ENCODE results near the gene ANO9. TPM values are rescaled to one million over a fixed set of nuclear protein-coding genes. Genes with fewer than 3 reads are reported as not detected.

ANO9 gene
- 10 to 100 TPM in 1 of 3 donors, 1 to 10 TPM in 1, under 1 TPM in 1; 0.32 to 14.2 (median 9.8) TPM for total RNA-seq

GRCh38 chr11:441418-442274 lies at the start of gene ANO9:
TSS of gene ANO9 (minus strand) at chr11:442011. CDS start at chr11:441926, 85 bp downstream.
- peak within 1 kb of the TSS in 2 of 3 donors; percentile 51 to 69 for H3K4me3 ChIP-seq
- H3K27me3 ChIP-seq: peaks cover 0 to 4% of the 10 kb centered on the region in 2 donors
- H3K27ac ChIP-seq: no peak within 1 kb of the TSS
- no peaks in the 10 kb centered on the region for H3K36me3 ChIP-seq
- DNase-seq (ENCODE audit: low spot score in 2 of 2): peak; percentile 50 to 74
- no peaks in the 10 kb centered on the region for H3K4me1 ChIP-seq
- no peak for TF ChIP-seq POLR2AphosphoS5 (IDR thresholded peaks at IDR 0.05)
- TF ChIP-seq POLR2A (IDR thresholded peaks at IDR 0.05): no peak
- TF ChIP-seq CTCF (IDR thresholded peaks at IDR 0.05): no peak
- intact Hi-C loops (cut with DNase I; ENCODE audit: low total_unique reads): no loop called here
- H3K9me3 ChIP-seq: no peaks in the 10 kb centered on the region

GRCh38 chr11:491358-491757 lies 49.5 kb upstream of the ANO9 start:
- no peak overlapping the region for H3K27ac ChIP-seq
- no peaks in the 10 kb centered on the region for H3K4me1 ChIP-seq
- TF ChIP-seq POLR2AphosphoS5 (IDR thresholded peaks at IDR 0.05) (no peak), POLR2A (IDR thresholded peaks at IDR 0.05) (no peak), CTCF (IDR thresholded peaks at IDR 0.05) (no peak)
- H3K36me3 ChIP-seq: peaks cover 6% of the 10 kb centered on the region
- no peak for DNase-seq (ENCODE audit: low spot score in 2 of 2)
- no peaks in the 10 kb centered on the region for H3K9me3 ChIP-seq
- no peak overlapping the region for H3K4me3 ChIP-seq
- no peaks in the 10 kb centered on the region for H3K27me3 ChIP-seq
- intact Hi-C loops (cut with DNase I; ENCODE audit: low total_unique reads): no loop called here

GRCh38 chr11:490930-491260 lies 49.1 kb upstream of the ANO9 start:
- intact Hi-C loops (cut with DNase I; ENCODE audit: low total_unique reads): no loop called here
- TF ChIP-seq POLR2AphosphoS5 (IDR thresholded peaks at IDR 0.05) (no peak), POLR2A (IDR thresholded peaks at IDR 0.05) (no peak), CTCF (IDR thresholded peaks at IDR 0.05) (no peak)
- Histone ChIP-seq H3K27ac (no peak overlapping the region), H3K27me3 (no peaks in the 10 kb centered on the region), H3K36me3 (peaks cover 6% of the 10 kb centered on the region), H3K4me3 (no peak overlapping the region), H3K9me3 (no peaks in the 10 kb centered on the region), H3K4me1 (no peaks in the 10 kb centered on the region)
- no peak for DNase-seq (ENCODE audit: low spot score in 2 of 2)

GRCh38 chr11:490186-490929 lies 48.5 kb upstream of the ANO9 start:
- no peaks in the 10 kb centered on the region for H3K27me3 ChIP-seq
- TF ChIP-seq CTCF (IDR thresholded peaks at IDR 0.05) (no peak), POLR2A (IDR thresholded peaks at IDR 0.05) (no peak), POLR2AphosphoS5 (IDR thresholded peaks at IDR 0.05) (no peak)
- no peaks in the 10 kb centered on the region for H3K9me3 ChIP-seq
- intact Hi-C loops (cut with DNase I; ENCODE audit: low total_unique reads): no loop called here
- H3K4me3 ChIP-seq: no peak overlapping the region
- DNase-seq (ENCODE audit: low spot score in 2 of 2): no peak
- H3K4me1 ChIP-seq: no peaks in the 10 kb centered on the region
- H3K27ac ChIP-seq: no peak overlapping the region
- peaks cover 6% of the 10 kb centered on the region for H3K36me3 ChIP-seq

Measured in breast epithelium (tissue), 4 donors.